HG03342 (cell line): ENCODE data around the gene REEP1.
A peak's percentile ranks its signal among the peaks of the same experiment; 100 is the strongest.
"Not testable (repeated sequence)": the region's sequence is repeated elsewhere in the genome, so short reads cannot be mapped to it uniquely, and the experiment has no call there.

Experiments used
- ATAC-seq: cut with Tn5 transposase; IDR thresholded peaks from one replicate; pipeline ENCODE4 v1.9.1; 2021; ENCODE audit warnings: mild to moderate bottlenecking, moderate library complexity; ENCODE audit not compliant: unreplicated experiment

The REEP1 gene

DNA sequence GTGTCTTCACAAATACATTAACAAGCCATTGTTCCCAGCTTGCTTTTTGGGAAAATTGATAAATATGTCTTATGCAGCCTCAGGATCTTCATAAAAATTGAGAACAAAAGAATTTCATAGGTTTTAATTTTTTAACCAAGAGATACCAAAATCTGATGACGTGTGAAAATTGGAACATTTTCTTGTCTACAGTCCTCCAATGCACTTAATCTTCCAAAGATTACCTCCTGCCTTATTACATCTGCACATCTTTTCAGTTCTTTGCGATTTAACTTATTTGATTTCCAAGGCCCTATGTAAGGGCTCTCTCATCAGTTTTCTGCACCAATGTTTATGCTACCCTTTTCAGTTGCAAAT, 135.1 kb downstream of the REEP1 start:
- ATAC-seq, result no peak

DNA sequence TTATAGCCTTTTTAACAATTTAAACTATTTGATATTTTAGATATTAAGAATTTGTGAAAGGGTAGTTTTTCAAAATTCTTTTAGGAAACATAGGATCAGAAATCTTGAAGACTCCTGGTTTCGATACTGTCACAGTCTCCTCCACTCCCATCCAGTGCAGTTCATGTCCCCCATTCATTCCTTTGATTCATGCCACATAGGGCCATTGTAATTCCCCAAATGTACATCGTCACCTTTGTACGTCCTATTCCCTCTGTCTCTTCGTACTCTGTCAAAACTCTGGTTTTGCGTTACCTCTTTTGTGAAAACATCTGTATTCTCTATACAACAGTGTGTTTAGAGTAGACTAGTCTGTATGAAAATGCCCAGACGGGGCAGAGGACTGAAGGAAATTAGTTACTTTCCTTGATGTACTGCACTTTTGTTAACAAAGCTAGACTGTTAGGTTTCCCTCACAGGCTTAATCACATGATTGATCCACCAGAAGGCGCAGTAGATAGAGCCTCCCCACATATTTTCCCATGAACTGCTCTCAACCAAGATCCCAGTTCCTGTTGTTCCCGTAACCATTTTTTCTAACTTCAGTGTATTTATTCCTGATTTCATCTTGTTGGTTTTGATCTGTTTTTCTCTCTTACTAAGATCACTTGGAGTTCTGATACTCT, 135.6 kb downstream of the REEP1 start:
- ATAC-seq, result no peak

DNA sequence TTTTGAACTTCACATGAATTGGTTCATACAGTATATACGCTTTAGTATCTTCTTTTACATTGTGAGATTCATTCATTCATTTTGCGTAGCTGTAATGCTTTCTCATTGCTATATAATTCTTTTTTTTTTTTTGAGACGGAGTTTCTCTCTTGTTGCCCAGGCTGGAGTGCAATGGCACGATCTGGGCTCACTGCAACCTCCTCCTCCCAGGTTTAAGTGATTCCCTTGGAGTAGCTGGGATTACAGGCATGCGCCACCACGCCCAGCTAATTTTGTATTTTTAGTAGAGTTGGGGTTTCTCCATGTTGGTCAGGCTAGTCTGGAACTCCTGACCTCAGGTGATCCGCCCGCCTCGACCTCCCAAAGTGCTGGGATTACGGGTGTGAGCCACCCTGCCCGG, 136.9 kb downstream of the REEP1 start:
- ATAC-seq, result not testable (repeated sequence)

DNA sequence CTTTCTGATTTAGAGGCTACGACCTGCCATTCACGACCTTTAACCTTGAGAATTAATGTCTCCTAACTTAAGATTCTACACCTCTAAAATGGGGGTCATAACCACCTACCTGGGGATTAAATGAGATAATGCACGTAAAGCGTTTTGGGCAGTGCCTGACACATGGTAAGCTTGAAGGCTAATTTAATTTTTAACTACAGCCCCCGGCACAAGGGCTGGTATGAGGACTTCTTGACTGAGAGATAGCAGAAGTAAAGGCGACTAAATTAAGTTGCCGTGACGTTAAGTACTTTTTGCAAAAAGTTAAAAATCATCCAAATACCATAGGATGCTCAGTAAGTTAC, 137.6 kb downstream of the REEP1 start:
- ATAC-seq, result no peak

DNA sequence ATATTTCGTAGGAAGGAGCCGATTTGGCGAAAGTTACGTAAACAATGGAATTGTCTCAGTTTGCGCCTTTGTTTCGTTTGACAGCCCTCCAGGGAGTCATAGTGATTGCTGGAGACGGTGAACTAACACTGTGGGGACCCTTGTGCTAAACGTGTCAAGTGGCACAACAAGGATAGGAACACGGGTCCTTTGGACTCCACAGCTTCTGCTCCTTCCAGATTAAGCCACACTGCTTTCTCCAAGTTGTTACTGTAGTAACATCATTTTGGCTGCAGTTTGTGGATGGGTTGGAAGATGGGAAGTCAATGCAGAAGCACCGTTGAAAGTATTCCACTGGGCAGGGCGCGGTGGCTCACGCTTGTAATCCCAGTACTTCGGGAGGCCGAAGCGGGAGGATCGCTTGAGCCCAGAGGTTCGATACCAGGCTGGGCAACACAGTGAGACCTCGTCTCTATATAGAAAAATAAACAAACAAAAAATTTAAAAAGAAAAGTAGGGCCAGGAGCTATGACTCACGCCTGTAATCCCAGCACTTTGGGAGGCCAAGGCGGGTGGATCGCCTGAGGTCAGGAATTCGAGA, 141.5 kb downstream of the REEP1 start:
- no peak for ATAC-seq

DNA sequence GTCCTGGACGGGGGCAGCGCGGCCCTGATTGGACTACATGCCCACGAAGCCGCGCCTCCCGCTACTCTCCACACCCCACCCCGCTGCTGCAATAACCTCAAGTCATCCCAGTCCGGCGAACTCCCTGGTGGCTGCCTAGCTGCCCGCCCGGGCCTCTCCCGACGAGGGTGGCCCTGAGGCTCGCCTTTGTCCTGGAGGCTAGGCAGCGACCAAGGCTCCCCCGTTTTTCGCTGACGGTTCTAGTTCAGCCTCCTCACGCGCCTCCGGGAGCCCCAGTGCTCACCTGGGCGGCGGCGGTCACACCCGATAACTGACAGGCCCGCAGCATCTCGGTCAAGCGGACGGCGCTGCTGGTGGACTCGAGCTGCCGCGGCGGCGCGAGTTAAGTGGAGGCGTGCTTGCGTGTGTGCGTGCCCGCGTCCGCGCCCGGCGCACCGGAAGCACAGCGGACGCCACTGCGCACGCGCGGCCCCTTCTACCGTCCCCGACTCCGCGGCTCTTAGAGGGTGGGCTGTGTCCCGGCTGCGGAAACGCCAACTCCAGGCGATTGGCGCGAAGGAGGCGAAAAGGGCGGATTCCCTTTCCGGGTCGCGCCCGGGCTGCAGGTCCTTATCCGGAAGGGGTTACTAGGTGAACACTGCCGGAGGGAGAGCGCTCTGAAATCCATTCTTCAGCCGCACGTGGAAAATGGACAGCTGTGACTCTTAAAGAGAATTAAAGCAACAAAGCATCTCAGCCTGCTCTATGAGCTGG, 142.2 kb downstream of the REEP1 start, which contains the start of gene IMMT:
TSS of gene IMMT (minus strand) at position 408 of the 753 bp plus-strand sequence. CDS start at position 328, 80 bp downstream.
- peak; percentile 85 for ATAC-seq

DNA sequence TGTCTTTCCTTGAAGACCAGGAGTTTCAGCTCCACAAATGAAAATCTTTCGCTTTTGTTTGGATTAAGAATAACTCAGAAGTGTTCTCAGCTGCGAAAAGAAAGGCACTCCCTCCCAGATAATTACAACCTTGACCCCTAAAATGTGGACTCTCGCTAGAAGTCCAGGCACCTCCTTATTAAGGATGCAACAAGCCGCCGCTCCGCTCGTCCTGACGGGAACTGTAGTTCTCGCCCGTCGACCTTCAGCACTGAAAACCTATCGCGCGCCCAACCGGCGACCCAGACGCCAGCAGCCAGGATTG, 142.7 kb downstream of the REEP1 start:
- no peak for ATAC-seq

DNA sequence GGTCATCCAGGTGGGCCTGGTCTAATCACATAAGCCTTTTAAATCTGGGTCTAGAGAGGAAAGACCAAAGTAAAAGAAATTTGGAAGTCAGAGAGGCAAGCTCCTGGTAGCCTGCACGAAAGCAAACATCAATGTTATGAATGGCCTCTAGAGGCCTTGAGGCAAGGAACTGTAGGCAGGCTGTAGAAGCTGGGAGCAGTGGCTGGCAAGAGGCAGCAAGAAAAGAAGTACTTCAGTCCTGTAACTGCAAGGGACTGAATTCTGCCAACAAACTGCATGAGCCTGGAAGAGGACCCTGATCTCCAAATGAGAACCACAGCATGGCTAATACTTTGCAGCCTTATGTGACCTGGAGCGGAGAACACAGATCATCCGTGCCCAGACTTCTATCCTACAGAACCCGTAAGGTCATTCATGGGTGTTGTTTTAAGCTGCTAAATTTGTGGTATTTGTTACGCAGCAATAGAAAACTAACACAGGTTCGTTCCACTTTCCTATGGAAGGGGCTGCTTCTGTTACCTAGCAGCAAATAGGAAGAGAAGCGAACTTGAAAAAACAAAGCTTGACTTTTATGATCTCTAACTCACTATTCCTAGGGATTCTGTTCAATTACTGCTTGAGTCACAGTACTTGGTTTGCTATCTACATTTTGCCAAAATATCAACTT, 143.4 kb downstream of the REEP1 start:
- no peak for ATAC-seq

DNA sequence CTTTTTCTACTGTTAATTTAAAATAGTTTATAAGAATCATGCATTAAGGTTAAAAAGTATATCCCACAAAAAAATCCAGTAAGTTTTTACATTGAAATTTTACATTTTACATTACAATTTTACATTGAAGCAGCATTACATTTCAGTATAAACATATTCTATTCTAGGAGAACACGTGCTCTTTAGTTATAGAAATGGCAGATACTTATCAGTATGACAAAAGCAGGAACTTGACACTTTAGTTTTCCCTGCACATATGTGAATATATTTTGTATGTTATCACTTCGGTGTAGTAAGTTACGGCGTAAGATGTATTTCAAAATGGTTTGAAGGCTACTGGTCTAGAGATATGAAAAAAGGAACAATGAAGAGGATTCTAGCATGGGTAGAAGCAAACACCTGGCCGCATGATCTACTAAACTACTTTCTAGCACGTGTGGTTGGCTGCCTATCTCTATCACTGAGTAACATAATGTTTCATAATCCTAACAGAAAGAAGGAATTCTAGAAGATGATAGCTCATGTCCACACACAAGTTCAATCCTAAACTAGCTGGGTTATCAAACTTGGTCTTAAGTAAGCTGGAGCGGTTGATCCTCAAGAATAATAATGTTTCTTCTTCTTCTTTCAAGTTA, 147.5 kb downstream of the REEP1 start:
- ATAC-seq, result no peak

DNA sequence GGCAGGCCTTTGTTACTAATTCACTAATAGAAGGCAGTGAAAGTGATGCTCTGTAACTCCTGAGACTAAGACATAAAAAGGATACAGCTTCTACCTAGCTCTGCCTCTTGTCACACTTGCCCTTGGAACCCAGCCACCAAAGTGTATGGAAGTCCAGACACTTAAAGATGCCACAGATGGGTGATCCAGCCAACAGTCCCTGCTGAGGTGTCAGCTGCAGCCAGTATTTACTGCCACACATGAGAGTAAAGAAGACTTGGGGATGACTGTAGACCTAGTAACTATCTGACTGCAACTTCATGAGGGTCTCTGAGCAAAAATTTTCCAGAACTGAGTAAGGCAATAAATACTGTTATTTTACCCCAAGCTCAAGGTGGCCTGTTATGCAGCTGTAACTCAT, 151.0 kb downstream of the REEP1 start:
- ATAC-seq, result no peak

DNA sequence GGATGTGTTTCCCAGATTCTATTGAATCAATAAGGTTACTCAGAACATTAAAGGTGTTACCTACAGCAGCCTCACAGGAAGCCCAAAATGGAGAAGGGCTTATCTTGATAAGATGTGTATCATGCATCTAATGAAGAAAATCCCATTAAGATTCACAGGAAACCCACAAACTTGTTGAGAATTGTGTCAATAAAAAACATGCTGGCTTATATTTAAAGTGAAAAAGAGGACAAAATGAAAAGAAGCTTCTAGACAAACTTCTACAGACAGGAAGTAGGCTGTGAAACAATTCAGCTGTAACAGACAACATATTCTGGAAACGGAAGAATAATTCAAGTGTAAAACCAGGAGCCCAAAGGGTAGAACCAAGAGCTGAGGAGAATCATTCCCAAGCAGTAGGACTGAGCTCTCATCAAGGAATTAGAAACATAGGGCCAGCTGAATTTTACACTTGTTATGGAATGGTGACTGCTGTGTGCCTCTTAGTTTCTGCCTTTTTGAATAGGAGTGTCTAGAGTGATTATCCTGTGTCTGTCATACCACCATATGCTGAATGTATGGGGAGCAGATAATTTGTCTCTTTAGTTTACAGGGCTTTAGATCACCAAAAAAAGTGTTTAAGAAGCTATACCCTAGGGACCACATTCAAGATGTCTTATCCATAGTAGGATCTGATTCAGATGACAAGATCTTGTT, 151.8 kb downstream of the REEP1 start:
- no peak for ATAC-seq

DNA sequence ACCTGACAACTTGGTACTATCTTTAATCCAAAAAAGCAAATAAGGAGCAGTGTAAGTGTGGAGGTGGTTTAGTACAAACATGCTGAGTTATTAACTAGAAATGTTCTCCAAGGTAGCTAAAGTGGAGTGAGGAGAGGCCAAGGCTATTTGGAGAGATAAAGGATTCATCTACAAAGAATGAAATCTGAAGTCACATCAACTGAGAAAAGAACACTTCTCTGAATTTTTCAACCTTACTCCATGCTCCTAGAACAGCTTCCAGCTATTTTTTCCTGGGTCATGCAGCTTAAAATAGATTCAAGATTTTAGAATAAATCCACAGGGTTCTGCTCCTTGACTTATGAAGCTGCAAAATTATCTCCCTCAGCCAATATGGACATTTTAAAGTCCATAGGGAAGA, 160.8 kb downstream of the REEP1 start:
- no peak for ATAC-seq

DNA sequence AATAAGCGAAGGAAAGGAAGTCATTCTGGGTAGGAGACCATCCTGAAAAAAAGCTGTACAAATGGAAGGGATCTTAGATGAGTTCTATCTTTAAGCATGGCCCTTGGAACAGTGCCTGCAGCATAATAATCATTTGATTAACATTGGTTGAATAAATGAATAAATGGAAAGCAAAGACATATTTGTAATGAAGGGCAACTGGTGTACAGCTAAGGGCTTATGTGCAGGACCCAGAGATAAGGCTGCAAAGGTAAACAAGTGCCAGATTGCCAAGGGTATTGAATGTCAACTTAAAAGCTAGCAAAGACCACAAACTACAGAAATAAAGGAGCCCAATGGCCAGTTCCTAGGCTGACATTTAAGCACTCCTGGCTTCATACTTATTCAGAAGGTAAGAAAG, 161.6 kb downstream of the REEP1 start:
- ATAC-seq, result no peak

DNA sequence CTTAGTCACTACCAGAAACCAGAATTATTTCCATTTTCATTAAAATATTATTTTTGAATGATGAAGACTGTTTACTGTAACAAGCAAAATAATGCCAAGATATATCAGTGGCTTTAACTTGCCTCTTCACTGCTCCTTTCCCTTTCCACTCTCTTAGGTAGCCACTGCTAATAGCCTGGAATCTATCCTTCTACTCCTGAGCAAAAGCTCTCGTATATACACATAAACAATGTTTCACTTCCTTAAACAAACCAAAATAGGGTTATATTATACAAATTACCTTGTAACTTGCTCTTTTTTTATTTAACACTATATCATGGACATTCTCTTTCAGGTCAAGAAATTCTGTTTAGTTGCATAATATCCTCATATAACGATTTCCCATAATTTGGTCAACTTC, 163.0 kb downstream of the REEP1 start:
- ATAC-seq, result no peak

DNA sequence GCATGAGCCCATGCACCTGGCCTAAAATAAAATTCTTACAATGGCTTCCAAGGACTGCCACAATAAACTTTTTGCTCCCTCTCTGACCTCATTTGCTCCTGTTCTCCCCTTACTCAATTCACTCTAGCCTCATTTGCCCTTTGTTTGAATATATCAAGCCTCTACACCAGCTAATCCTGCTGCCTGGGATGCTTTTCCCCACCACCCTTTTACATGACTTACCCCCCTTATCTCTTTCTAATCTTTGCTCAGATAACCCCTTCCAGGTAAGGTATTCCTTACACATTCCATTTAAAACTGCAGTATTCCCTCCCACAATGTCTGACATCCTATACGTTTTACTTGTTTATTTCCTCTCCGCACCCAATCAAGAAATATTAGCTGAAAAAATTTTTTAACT, 164.8 kb downstream of the REEP1 start:
- no peak for ATAC-seq

DNA sequence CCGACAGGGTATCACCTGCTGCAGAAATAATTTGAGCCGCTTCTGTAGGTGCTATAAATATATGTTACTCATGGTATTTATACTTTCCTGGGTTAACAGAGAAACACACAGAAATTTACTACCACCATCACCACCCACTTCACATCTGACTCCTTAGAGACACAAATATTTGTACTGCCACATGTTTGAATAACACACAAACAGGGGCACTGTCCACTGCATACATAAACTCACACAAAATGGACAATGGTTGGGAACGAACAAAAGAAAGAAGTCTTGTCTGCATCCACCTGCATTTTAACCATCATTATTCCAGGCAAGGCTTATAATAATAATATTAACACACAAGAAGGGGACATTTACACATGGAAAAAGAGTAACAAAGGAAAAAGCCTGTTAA, 166.1 kb downstream of the REEP1 start:
- ATAC-seq, result no peak

DNA sequence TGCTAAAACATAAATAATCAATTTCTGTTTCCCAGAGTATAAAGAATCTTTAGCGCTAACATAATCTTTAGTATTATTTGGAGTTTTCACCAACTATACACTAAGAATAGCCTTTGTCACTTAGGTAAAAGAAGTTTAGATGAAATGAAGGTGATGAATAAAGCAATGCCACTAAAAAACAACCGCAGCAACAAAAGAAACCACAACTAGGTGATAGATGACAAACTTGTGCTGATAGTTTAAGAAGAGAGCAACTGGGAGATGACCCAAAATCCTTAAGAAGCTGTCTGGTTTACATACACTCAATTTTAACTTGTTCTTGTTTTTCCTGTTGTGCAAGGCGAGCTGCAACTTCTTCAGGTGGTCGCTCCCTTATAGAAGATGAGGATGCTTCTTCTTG, 167.0 kb downstream of the REEP1 start:
- no peak for ATAC-seq
